GM19467 (cell line): ENCODE results near the gene WWOX.

Experiments used
- ATAC-seq: cut with Tn5 transposase; IDR thresholded peaks from one replicate; pipeline ENCODE4 v1.9.1; 2021; ENCODE audit warnings: mild to moderate bottlenecking, moderate library complexity; ENCODE audit not compliant: unreplicated experiment

Gene WWOX

DNA sequence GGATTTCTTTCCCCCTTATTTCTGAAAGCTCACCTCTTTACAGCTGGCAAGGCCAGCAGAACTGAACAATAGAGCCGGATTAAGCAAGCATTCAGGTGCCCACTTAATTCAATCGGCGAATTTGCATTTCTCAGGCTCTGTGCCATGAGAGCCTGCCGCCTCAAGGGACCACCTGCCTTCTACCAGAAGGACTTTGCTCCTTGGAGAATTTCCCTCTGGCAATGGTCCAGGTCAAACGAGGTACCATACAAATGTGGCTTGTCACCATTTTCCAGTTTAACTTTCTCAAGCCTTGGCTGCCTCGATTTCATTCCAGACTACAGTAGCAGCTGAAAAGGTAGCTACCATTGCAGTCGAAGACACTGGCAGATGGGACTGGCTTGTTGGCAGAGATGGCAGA is 967.1 kb downstream of the WWOX start:
- no peak for ATAC-seq

GRCh38 chr16:79067600-79067999 is 968.1 kb downstream of the WWOX start:
- no peak for ATAC-seq

- ATAC-seq = no peak
Measured at GRCh38 chr16:79069121-79069520, 969.7 kb downstream of the WWOX start.

- ATAC-seq = no peak
Measured at GRCh38 chr16:79069633-79070032, 970.2 kb downstream of the WWOX start.

GRCh38 chr16:79071424-79071823 is 972.0 kb downstream of the WWOX start:
- no peak for ATAC-seq

DNA sequence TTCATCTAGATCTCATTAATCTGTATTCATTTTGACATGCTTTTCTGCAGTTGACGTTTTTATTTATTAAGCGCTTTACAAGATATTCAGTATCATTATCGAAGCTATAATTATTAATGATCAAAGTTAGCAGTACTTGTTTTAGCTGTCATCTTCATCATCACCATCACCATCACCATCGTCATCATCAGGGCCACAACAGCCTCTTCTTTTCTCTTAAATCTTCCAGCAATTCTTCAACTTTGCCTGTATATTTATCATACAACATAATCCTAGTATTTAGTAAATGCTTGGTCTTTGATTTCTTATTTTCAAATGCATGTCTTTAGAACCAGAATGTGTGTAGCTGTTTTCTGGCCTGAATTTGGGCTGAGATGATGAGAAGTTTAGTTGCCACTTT is 973.1 kb downstream of the WWOX start:
- no peak for ATAC-seq

GRCh38 chr16:79073566-79073965 is 974.1 kb downstream of the WWOX start:
- no peak for ATAC-seq

GRCh38 chr16:79074541-79074940 is 975.1 kb downstream of the WWOX start:
- no peak for ATAC-seq

GRCh38 chr16:79074951-79075350 is 975.5 kb downstream of the WWOX start:
- no peak for ATAC-seq

DNA sequence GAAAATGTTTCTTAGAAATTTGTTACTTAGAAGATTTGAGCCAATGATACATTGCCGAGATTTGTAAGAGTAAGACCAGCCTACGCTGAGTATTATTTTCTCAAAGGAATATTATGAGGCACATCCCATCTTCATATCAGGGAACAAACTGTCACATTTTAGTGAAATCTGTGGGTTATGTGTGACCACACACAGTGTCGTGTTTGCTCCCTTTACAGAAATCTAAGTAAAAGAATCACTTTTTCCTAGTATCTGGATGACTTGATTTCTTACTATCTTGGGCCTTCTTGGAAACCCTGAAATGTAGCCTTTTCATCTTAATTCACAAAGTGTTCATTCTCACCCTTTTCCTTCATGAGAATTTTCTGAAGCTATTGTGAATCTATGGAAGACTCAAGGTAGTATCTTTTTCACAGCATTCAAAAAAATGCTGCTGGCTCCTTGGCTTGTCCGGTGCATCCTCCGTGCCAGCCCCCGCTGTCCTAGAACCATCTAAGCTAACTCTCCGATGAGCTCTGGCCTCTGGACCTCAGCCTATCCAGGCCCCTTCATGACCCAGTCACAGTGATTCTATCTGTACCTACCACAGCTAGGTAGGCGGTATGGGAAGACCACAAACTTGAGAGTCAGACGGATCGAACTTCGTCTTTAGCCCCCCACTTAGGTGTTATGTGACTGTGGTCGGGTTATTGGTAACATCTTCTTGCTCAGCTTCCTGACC is 976.8 kb downstream of the WWOX start:
- no peak for ATAC-seq

DNA sequence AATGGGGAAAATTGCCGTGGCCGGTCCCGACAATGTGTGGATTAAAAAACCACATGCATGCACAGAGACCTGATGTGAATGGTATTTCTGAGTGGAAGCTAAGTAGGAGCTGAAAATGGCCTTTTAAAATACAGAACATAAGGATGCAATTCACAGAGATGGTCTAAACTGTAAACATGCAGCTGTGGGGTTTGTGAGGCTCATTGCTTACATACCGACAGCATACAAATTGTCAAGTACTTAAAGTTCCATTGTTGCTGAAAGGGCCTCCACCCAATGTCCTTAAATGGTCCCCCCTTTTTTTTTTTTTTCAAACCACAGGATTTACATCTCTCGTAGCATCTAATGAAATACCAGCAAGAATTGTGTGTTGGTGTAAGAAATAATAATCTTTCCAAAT is 977.9 kb downstream of the WWOX start:
- no peak for ATAC-seq

DNA sequence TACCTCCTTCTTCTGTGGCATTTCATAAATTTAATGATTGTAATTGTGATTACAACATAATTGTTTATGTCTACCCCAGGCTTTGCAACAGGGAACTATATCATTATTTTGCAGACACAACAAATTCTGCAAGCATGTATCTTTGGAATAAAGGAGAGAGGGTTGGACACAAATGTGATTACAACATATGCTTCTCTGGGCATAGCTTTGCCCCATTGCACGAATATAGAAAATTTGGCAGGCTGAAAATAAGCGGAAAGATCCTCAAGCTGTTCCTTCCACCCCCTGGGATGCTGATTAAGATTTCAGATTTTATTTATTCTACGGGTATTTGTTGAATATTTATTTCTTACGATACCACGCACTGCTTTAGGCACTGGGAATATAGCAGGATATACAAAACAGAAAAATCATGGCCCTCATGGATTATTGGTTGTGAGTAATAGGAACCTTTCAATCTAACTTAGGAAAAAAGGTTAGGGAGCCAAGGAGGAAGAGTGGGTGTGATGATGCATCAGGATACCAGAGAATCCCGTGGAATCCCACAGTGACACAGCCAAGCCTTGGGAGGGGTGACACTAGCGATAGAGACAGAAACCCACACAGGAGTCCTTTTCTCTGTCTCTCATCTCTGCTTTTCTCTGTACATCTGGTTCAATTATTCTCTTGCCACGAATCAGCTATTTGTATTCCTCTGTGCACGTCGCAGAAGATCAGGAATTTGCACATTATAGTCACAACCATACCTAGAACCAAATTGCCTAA is 980.4 kb downstream of the WWOX start:
- ATAC-seq = no peak

GRCh38 chr16:79081297-79082066 is 982.0 kb downstream of the WWOX start:
- no peak for ATAC-seq

- no peak for ATAC-seq
Measured at GRCh38 chr16:79082970-79083369, 983.5 kb downstream of the WWOX start.

GRCh38 chr16:79083508-79084299 is 984.2 kb downstream of the WWOX start:
- ATAC-seq = no peak

GRCh38 chr16:79088971-79089370 is 989.5 kb downstream of the WWOX start:
- no peak for ATAC-seq

GRCh38 chr16:79089735-79090284 is 990.4 kb downstream of the WWOX start:
- ATAC-seq = peak; percentile 46

- ATAC-seq = no peak
Measured at GRCh38 chr16:79090966-79091365, 991.5 kb downstream of the WWOX start.

- ATAC-seq = no peak
Measured at GRCh38 chr16:79092846-79093245, 993.4 kb downstream of the WWOX start.

GRCh38 chr16:79093554-79093967 is 994.1 kb downstream of the WWOX start:
- ATAC-seq = no peak

DNA sequence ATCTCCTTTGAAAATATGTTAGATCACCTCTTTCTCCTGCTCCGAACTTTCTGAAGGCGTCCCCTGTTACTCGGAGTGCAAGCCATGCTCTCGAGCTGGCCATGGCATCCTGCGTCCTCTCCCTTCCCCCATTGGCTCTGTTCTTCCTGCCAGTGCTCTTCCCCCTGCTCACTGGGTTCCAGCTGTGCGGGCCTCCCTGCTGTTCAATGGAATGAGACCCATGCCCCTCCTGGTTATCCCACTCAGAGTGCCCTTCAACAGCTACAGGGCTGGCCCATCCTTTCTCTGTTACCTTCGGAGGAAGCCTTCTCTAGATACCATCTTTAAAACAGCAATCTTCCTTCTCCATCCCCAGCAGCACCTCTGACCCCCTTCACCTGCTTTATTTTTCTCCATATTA is 996.8 kb downstream of the WWOX start:
- no peak for ATAC-seq
